Anterior cingulate cortex (tissue), 58 donors: ENCODE results near the gene FRMD1.
"Not testable (repeated sequence)": the region's sequence is repeated elsewhere in the genome, so short reads cannot be mapped to it uniquely, and the experiment has no call there.

Experiments
- DNase-seq, 58 donors: peaks; one replicate each; lab custom pipeline; 2025; lab: John Stamatoyannopoulos, UW

FRMD1 gene

DNA sequence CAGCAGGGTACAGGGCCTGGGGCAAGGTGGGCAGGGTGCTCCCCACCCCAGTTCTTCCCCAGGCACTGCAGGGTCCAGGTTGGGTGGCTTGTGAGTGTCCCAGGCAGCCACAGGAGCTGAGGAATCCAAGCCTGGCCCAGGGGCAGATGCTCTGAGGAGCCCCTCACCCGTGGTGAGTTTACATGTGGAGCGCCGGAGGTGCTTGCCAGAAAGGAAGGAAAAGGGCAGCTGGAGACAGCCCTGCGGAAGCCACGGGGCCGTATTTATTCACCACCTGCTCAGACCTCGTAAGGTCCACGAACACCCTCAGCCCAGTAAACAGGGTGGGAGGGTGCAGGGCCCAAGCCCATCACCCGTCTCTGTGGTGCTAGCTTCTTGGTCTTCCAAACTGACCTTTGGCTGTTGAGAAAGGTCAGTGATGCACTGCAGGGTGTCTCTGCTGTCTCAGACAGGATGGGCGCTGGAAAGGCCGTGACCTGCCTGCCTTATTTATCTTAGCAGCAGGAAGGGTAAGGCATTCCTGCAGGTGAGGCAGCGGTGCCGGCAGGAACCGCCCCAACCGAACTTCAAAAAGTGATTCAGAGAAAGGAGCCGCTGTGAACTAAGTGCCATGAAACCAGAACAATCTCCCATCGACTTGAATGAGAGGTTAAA, 4.0 kb upstream of the FRMD1 start:
- no peak for DNase-seq

DNA sequence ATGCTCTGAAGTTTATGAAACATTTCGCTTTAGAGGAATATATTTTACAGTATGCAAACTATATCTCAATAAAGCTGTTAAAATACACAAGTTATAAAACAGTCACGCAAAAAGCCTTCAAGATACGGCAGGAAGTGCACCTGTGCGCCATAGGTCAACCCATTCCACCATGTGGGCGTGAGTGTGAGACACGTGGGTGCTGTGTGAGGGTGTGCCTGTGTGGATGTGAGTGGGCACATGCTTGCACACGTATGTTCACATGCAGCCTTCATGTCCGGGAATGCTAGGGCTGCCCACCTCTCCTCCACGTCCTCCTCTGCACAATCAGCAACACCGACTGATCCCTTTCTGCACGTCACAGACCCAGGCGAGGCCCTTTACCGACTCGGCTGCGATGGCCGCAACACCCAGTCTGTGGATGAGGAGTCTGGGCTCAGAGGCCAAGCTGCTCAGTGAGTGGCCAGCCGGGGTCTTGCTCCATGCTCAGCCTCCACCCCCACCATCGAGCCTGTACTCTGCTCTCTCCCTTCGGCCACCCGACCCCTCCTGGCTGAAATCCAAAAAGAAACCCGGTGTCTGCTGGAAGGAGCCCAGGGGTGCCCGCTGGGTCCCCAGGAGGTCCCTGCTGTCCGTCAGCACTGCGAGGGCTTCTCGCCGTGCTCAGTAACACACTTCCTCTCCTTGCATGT, 3.0 kb upstream of the FRMD1 start:
- no peak for DNase-seq

DNA sequence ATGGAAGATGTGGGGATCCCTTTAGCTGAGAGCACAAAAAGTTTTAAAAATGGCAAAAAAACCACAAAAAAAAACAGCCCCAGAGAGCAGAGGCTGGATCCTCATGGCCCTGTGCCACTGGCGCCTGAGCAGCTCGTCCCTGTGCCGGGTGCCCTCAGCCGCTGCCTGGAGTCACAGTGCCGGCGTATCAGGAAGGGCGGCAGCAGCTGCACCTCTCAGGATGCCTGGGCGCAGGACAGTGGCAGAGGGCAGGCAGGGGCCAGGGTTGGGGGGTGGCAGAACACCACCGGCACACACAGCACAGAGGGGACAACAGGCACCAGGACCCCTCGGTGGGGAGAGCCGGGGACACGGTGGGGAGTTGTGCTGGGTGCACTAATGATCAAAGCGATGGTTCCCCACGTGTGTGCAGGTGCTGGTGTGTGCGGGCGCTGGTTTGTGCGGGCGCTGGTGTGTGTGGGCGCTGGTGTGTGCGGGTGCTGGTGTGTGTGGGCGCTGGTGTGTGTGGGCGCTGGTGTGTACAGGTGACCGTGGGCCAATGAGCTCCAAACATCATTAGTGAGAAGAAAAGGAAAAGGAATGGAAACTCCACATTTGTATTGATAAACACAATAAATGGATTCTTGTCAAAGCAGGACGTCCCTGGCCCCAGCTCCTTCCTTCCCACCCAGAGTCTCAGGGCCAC, 1.5 kb upstream of the FRMD1 start:
- DNase-seq = no peak

DNA sequence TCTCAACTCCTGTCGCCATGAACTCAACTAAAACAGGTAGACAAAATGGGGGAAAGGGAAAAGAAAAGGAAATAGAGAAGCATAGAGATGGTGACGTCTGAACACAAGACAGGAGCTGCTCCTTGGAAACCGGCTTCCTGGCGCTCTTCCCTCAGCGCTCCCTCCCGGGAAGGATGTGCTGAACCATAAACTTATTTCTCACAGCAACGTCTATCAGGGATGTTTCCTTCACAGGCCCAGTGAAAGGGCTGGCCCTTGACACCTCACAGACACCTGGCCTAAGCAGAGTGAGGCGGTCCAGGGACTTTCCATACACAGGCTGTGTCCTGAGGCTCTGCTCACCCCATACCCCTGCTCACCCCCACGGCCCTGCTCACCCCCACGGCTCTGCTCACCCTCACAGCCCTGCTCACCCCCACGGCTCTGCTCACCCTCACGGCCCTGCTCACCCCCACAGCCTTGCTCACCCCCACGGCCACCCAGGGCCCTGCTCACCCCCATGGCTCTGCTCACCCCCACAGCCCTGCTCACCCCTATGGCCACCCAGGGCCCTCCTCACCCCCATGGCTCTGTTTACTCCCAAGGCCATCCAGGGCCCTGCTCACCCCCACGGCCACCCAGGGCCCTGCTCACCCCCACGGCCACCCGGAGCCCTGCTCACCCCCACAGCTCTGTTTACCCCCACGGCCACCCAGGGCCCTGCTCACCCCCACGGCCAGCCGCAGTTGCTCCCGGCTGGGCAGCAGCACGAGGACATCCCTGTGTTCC, 653 bp downstream of the FRMD1 start:
- peak in 2 of 58 donors; percentile 4 to 9 for DNase-seq

DNA sequence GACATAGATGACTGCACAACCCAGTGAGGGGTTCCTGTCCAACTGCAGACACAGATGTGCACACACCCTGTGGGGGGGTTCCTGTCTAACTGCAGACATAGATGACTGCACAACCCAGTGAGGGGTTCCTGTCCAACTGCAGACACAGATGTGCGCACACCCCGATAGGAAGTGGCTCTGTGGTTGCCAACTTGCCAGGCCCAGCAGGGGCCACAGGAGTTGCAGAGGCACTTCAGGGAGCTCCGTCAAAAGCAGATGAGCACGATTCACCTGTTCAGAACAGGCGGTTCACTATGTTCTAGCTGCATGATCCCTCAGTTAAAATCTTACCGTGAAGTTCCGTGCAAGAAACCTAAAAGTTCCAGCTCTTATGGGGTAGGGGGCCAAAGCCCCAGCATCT, 1.6 kb downstream of the FRMD1 start:
- DNase-seq = not testable (repeated sequence)

DNA sequence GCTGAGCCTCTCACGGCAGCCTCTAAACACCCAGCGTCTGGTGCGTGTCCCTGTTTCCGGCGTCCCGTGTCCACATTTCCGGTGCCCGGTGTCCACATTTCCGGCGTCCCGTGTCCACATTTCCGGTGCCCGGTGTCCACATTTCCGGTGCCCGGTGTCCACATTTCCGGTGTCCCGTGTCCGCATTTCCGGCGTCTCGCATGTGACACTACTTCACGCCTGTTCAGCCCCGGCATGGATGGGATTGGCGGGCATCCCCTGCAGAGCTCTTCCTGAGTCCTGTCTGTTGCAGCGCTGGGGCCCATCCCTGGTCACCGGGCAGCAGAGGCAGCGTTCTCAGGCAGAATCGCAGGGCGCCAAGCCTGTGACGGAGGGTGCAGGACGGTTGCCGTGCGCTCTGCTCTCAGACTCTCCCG, 3.2 kb downstream of the FRMD1 start:
- no peak for DNase-seq

DNA sequence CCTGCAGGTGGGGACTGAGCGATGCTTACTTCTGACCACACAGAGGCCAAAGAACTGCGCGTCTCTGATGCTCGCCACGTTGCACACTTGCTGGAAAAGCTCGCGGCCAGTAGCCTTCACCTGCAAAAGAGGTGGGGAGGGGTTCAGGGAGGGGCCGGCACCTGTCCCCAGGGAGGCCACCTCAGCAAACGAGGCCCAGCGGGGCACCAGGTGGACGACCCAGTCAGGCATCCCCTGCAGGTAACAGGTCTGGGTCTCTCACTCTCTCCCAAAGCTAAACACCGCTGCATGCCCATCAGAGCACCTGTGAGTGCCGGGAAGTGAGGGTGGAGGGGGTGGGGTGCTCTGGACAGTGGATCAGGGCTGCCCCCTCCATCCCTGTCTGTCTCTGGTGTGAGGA, 3.8 kb downstream of the FRMD1 start:
- no peak for DNase-seq

DNA sequence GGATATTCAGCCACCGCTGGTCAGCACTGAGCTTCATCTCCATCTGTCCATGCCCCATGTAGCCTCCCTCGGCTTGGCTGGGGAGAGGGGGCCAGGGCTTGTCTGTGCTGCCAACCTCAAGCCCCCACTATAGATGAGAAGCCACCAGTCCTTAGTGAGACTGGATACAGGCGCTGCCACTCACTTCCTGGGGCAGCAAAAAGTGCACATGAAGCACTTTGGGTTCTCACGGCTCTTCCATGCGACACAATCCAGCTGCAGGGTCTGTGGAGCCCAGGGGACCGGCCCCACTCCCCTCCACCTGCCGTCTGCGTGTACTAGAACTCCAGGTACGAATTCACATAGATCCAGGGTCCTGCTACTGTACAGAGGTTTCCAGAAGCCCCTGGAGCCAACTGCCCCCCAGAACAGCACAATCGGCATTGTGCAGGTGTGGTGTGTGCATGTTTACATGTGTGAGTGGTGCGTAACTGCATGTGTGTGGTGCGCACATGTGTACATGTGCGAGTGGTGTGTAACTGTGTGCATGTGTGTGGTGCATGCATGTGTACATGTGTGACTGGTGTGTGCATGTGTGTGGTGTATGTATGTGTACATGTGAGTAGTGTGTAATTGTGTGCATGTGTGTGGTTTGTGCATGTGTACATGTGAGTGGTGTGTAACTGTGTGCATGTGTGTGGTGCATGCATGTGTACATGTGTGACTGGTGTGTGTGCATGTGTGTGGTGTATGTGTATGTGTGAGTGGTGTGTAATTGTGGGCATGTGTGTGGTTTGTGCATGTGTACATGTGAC, 4.9 kb downstream of the FRMD1 start:
- no peak for DNase-seq

DNA sequence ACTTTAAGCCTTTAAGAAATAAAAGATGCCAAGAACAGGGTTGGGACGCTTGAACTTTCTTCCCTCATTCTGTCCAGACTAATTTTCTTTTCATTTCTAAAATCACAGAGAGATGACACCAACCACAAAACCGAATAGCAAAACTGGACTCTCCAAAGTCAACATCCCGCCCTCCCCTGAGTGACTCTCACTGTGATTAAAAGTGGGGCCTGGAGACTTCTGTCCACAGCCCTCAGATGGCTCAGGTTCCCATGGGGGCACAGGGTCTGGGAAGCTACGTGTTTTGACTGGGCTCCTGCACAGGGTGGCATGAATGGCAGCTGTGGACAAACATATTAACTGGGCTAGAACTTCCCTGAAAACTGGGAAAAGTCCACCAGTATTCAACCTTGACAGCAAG, 6.3 kb downstream of the FRMD1 start:
- DNase-seq = no peak

DNA sequence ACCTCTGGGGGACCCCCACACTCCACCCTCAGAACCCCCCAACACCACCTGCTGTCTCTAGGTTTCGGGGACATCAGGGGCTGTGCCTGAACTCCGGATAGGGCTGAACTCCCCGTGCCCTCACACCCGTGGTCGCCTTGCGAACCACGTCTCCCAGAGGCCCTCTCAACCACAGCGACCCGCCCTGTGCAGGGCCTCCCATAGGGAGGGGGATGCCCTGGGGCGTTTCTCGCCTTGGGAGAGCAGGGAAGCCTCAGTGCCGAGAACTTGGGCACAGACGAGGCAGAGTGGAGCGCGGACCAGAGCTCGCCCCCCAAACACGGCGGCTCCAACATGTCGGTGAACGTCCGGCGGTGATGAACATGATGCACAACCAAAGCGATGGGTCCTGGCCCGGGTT, 6.8 kb downstream of the FRMD1 start:
- DNase-seq = no peak

DNA sequence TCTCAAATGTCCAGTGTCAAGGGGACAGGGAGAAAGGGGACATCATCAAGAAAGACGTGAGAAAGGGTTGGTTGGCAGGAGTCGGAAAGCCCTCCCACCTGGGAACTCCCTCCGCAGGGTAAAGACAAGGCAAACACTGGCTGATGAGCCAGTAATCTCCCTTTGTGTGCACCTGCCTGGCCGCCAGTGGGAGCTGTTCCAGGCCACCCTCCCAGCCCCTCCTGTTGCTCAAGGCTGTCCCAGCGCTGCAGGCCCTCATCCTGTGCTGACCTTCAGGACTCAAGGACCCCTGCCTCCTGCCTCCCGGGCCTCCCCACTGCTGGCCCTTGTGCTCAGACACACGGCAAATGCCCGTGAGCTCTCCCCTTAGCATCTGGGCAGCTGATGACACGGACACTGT, 7.4 kb downstream of the FRMD1 start:
- no peak for DNase-seq

DNA sequence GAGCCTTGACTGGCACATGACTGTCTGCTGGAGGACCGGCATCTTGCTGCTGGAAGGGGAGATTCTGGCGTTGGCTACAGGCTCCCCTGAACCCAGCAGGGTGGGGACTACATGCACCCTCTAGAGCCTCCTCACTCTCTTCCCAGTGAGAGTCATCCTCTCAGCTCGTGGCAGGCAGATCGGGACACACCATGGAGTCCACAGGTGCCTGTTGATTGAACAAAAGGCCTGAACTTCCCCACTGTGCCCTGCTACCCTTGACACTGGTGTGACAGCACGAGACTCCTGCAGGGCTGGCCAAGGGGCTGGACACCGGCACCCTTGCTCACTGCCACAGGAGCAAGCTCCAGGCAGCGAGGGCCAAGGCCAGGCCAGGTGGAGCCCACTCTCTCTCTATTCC, 8.2 kb downstream of the FRMD1 start:
- no peak for DNase-seq

DNA sequence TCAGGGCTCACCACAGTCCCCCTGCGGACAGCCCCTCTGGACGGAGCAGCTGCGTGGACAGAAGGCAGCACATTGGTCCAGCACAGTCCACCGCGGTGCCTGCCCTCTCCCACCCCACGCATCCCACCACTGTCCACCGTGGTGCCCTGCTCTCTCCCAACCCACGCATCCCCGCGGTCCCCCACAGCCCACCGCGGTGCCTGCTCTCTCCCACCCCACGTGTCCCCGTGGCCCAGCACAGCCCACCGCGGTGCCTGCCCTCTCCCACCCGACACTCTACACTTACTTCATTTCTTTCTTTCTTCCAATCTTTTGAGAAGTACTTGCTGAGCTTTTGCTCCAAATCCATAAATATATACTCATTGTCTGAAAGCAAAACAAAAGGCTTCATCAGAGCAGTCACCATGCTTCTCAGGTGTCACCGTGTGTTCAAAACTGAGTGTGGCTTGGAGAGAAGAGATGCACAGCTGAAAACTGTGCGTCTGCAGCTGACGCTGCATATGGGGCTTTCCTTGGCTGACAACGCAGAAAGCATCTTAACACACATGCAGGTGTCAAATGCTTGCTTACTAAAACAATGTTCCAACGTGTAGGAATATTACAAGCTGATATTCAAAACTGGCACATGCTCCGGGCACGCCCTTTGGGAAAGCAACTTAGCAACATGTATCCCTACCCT, 11.8 kb downstream of the FRMD1 start:
- DNase-seq = no peak

DNA sequence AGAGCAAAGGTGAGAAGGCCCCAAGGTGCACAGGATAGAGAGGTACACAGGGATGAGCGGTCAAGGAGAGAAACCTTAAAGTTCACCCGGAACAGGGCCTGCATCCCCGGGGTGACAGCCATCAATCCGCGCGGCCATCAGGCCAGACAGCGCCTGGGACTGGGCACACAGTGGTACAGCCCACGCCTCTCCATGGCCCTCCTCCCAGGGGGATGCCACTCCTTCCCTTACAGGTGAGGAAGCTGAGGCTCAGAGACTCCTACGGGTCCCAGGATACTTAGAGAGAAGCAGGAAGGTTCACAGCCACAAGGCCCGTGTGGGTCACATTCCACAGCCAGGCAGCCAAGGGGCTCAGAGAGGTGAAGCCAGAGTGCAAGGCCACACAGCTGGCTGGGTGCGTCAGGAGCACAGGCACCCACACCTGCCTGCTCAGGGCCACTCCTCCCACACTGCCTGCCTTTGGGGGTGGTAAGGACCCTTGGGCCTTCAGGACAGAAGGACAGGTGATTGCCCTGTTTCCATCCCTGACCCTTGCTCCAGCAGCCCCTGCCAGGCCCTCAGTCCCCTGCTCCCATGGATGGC, 14.7 kb downstream of the FRMD1 start:
- no peak for DNase-seq

DNA sequence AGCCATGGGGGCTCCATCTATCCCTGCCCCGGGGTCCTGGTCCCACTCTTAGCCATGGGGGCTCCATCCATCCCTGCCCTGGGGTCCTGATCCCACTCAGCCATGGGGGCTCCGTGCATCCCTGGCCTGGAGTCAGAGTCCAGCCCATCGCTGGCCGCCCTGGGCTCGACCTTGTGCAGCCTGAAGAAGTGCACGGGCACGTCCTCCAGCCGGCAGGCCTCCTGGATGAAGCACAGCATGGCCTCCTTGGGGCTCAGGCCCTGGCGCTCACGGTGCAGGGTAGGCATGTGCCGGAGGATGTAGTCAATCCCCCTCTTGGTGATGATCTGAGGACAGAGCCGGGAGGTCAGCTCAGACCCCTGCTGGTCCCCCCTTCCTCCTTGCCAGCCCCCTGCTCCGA, 15.6 kb downstream of the FRMD1 start:
- DNase-seq = no peak

DNA sequence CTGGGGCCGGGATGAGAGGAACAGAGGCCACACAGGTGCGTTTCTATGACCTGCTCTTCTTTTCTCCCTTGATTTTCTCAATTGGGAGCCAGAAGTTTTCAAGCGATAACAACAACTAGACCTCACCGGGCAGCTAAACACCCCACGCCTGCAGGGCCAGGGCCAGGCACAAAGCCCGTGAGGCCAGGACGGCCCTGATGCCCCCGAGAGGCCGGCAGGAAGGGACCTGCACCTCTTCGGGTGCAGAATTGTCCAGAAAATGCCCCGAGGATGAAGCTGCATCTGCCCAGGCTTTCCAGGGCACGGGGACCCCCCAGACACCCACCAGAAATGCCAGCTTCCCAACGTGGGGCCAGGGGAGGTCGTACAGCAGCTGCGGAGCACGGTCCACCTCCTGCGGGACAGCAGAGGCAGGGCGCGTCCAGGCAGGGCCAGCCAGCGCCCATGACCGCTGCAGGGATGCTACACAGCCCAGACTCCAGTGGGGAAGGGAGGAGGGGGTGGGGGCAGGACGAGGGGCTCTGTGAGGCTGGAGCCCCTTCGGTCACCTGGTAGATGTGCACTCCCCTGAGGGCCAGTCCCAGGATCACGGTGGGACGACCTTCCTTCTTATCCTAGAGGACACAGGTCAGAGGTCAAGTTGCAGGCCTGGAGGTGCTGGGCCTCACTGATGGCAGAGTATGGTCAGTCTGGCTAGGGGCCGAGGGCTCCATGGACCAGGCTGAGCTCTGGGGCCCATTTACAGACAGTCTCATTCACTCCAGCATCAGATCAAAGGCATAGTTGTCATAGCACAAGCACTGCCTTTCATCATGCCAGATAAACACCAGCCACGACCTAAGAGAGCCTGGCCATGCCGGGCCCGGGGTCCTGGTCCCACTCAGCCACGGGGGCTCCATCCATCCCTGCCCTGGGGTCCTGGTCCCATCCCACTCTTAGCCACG, 16.4 kb downstream of the FRMD1 start:
- no peak for DNase-seq

DNA sequence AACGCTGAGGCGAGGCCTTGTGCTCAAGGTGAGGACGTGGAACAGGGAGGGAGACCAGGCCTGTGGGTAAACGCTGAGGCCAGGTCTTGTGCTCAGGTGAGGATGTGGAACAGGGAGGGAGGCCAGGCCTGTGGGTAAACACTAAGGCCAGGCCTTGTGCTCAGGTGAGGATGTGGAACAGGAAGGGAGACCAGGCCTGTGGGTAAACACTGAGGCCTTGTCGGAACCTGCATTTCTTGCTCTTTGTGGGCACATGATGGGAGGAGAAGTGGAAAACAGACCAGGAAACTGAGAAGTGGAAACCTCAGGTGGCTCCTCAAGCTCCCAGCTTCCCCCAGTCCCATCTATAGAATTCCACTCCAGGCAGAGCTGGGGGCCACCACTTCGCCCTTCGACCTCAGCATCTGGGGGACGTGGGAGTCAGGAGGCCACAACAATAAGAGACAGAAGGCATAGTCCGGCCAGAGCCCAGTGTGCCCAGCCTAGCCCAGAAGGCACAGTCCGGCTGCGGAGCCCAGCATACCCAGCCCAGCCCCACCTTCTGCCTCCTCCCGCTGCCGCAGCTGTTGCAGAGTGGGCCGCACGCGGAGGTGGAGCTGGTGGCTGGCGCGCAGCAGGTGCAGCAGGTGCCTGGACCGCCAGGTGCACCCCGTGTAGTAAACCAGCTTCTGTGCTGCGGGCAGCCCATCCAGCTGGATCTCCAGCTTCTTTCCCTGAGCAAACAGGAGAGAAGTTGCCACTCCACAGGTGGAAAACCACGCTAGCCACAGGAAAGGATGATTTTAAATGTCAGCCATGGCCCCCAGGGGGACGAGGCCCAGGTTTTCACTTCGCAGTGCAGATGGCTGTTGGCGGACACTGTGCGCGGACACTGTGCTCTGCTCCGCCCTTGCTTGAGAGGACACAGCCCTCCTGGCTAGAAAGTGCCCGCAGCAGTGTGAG, 17.5 kb downstream of the FRMD1 start:
- DNase-seq = no peak
